Lower leg skin (tissue), 4 donors: ENCODE results near the gene MYH7. TPM values are rescaled to one million over a fixed set of nuclear protein-coding genes. Genes with fewer than 3 reads are reported as not detected.

ENCODE experiments used
- DNase-seq, 2 donors: peaks; one replicate each; pipeline ENCODE4 v3.0.0-alpha.2; 2019; ENCODE audit warnings: low spot score in 2 of 2
- H3K4me3 ChIP-seq: fragments of 200-600 bp; sonication (generic); 2 replicates; pipeline ENCODE4 v1.5.1; 2017; ENCODE audit warnings: mild to moderate bottlenecking, low read depth; ENCODE audit not compliant: poor library complexity, severe bottlenecking
- CTCF ChIP-seq, 3 donors: fragments of 450-650 bp; IDR thresholded peaks; one replicate each; pipeline ENCODE4 v1.5.1; 2016; ENCODE audit warnings: antibody characterized with exemption in 3 of 3, mild to moderate bottlenecking in 3 of 3, moderate library complexity in 2 of 3
- POLR2A ChIP-seq, 2 donors: fragments of 450-650 bp; IDR thresholded peaks; one replicate each; pipeline ENCODE4 v1.6.1; 2016 to 2017; ENCODE audit warnings: antibody characterized with exemption in 2 of 2, mild to moderate bottlenecking in 1 of 2, moderate library complexity in 1 of 2
- WGBS, 2 donors: methylation state at CpG; one replicate each; pipeline ENCODE4 v1.1.5; 2018; 5-methylcytosine and 5-hydroxymethylcytosine counted together
- intact Hi-C: fragments of 100-400 bp; cut with DNase I; formaldehyde crosslinking; loops from one replicate; pipeline ENCODE4 v1.15.0; 2023; ENCODE audit warnings: low total_unique reads
- total RNA-seq, 4 donors: library from RNA; depleted of rRNA; stranded (reverse); fragments of >200 nt; gene quantifications; one replicate each; pipeline ENCODE4 v1.1.0, GENCODE V29; 2016

Gene MYH7
- total RNA-seq, 4 donors from 2014 or later, result 0.06 to 0.13 (median 0.08) TPM; not detected in 1

GRCh38 chr14:23405516-23406025 lies 29.9 kb downstream of the MYH7 start:
- DNase-seq, result no peak
- intact Hi-C loops, result loop anchor here (5.0 kb wide), 1 partner anchor 1048 kb away; no protein-coding TSS in a partner anchor
- H3K4me3 ChIP-seq, result no peak overlapping the region
- WGBS, 2 donors, result 91% methylated on average over 12 to 13 of the region's 13 CpGs
- TF ChIP-seq CTCF (IDR thresholded peaks at IDR 0.05) (no peak), POLR2A (IDR thresholded peaks at IDR 0.05) (no peak)

- no peak for DNase-seq
- TF ChIP-seq POLR2A (IDR thresholded peaks at IDR 0.05), result no peak
- no peak for TF ChIP-seq CTCF (IDR thresholded peaks at IDR 0.05)
- intact Hi-C loops, result loop anchor here (5.0 kb wide), 1 partner anchor 1048 kb away; no protein-coding TSS in a partner anchor
- WGBS, 2 donors, result 72 to 76% methylated on average over 10 of the region's 10 CpGs
- H3K4me3 ChIP-seq, result no peak overlapping the region
Measured at GRCh38 chr14:23405096-23405495, 30.4 kb downstream of the MYH7 start.

GRCh38 chr14:23404331-23404900 lies 31.0 kb downstream of the MYH7 start:
- no peak overlapping the region for H3K4me3 ChIP-seq
- intact Hi-C loops, result no loop called here
- 85 to 89% methylated on average over 14 of the region's 14 CpGs for WGBS, 2 donors
- TF ChIP-seq CTCF (IDR thresholded peaks at IDR 0.05) (no peak), POLR2A (IDR thresholded peaks at IDR 0.05) (no peak)
- DNase-seq, result no peak

- 64 to 75% methylated on average over 4 of the region's 4 CpGs for WGBS, 2 donors
- H3K4me3 ChIP-seq, result no peak overlapping the region
Measured at GRCh38 chr14:23403908-23404307, 31.6 kb downstream of the MYH7 start.

GRCh38 chr14:23403139-23403438 lies 32.4 kb downstream of the MYH7 start:
- no peak for DNase-seq
- no peak overlapping the region for H3K4me3 ChIP-seq
- WGBS, 2 donors, result 57 to 61% methylated on average over 7 of the region's 7 CpGs
- intact Hi-C loops, result no loop called here
- TF ChIP-seq POLR2A (IDR thresholded peaks at IDR 0.05), result no peak
- TF ChIP-seq CTCF (IDR thresholded peaks at IDR 0.05), result no peak

More at GRCh38 chr14:23403908-23404307, 31.6 kb downstream of the MYH7 start:
- TF ChIP-seq POLR2A (IDR thresholded peaks at IDR 0.05), result no peak
- no peak for TF ChIP-seq CTCF (IDR thresholded peaks at IDR 0.05)
- no peak for DNase-seq
- intact Hi-C loops, result no loop called here
